SK-N-SH (cell line): ENCODE results near the gene SF3A1. TPM values are rescaled to one million over a fixed set of nuclear protein-coding genes. Genes with fewer than 3 reads are reported as not detected.

Experiments used
- CTCF ChIA-PET: fragments of 300-600, 350-600 bp; formaldehyde crosslinking; extraction: SDS; loops from one replicate; lab custom pipeline; 2021; lab: Yijun Ruan, JAX
- POLR2A ChIA-PET: fragments of 350-600 bp; sonication (Branson Sonifier 250); formaldehyde crosslinking; extraction: SDS; loops from one replicate; lab custom pipeline; 2020; ENCODE audit warnings: antibody characterized with exemption, inconsistent platforms; lab: Yijun Ruan, JAX
- DNase-seq: peaks from one replicate; pipeline ENCODE4 v3.0.0; 2012
- H2AFZ ChIP-seq: fragments of 200-600 bp; sonication (generic); 2 replicates; pipeline ENCODE4 v1.8.1; 2016; ENCODE audit warnings: antibody characterized with exemption, mild to moderate bottlenecking, low read depth
- H3F3A ChIP-seq: fragments of 200-600 bp; sonication (generic); replicated peaks from 2 replicates; pipeline ENCODE3; 2016; ENCODE audit warnings: antibody characterized with exemption, mild to moderate bottlenecking; ENCODE audit not compliant: insufficient read depth
- H3K27ac ChIP-seq, 2 experiments: fragments of 200-500 bp in 1 of 2; fragments of 200-600 bp in 1 of 2; sonication (Bioruptor generic) in 1 of 2; sonication (generic), shearing (Covaris generic) in 1 of 2; 2 replicates each; pipeline versions ENCODE4 v1.5.1 to v1.6.1; 2014 to 2016; ENCODE audit warnings: low read depth in 2 of 2, inconsistent platforms in 1 of 2, low read length in 1 of 2, mild to moderate bottlenecking in 1 of 2, mixed read lengths in 1 of 2
- H3K27me3 ChIP-seq: fragments of 200-600 bp; sonication (generic), shearing (Covaris generic); 2 replicates; pipeline ENCODE4 v1.6.1; 2016; ENCODE audit warnings: mixed run types; ENCODE audit not compliant: insufficient read depth
- H3K36me3 ChIP-seq, 2 experiments: fragments of 200-500 bp in 1 of 2; fragments of 200-600 bp in 1 of 2; sonication (Bioruptor generic) in 1 of 2; sonication (generic) in 1 of 2; replicated peaks in 1 of 2; 2 replicates each; pipeline versions ENCODE3 to v1.5.1; 2014 to 2016; ENCODE audit warnings: low read length in 1 of 2, mild to moderate bottlenecking in 1 of 2; ENCODE audit not compliant: insufficient read depth in 2 of 2, control insufficient read depth in 1 of 2
- H3K4me1 ChIP-seq, 2 experiments: fragments of 200-500 bp in 1 of 2; fragments of 200-600 bp in 1 of 2; sonication (Bioruptor generic) in 1 of 2; sonication (generic), shearing (Covaris generic) in 1 of 2; 2 replicates each; pipeline versions ENCODE4 v1.5.1 to v1.6.1; 2014 to 2016; ENCODE audit warnings: low read depth in 1 of 2, low read length in 1 of 2, mixed run types in 1 of 2; ENCODE audit not compliant: insufficient read depth in 2 of 2, control insufficient read depth in 1 of 2
- H3K4me2 ChIP-seq: fragments of 200-600 bp; sonication (generic), shearing (Covaris generic); 2 replicates; pipeline ENCODE4 v1.6.1; 2017; ENCODE audit warnings: mixed run types
- H3K4me3 ChIP-seq, 2 experiments: fragments of 200-500 bp in 1 of 2; fragments of 200-600 bp in 1 of 2; sonication (Bioruptor generic) in 1 of 2; sonication (generic), shearing (Covaris generic) in 1 of 2; 2 replicates each; pipeline versions ENCODE4 v1.5.1 to v1.8.1; 2014 to 2016; ENCODE audit warnings: low read depth in 2 of 2, inconsistent platforms in 1 of 2, low read length in 1 of 2, mild to moderate bottlenecking in 1 of 2, mixed read lengths in 1 of 2, moderate library complexity in 1 of 2
- H3K79me2 ChIP-seq: fragments of 200-600 bp; sonication (generic); 2 replicates; pipeline ENCODE4 v1.8.1; 2017; ENCODE audit warnings: mild to moderate bottlenecking; ENCODE audit not compliant: insufficient read depth
- H3K9ac ChIP-seq: fragments of 200-600 bp; sonication (generic); 2 replicates; pipeline ENCODE4 v1.6.1; 2017; ENCODE audit warnings: mixed run types
- H3K9me2 ChIP-seq: fragments of 200-600 bp; sonication (generic); 2 replicates; pipeline ENCODE4 v1.6.1; 2017; ENCODE audit warnings: mixed run types
- H3K9me3 ChIP-seq: fragments of 200-600 bp; sonication (generic); 2 replicates; pipeline ENCODE4 v1.6.1; 2017; ENCODE audit warnings: mixed run types, mild to moderate bottlenecking, moderate library complexity
- H4K20me1 ChIP-seq: fragments of 200-600 bp; sonication (generic); 2 replicates; pipeline ENCODE4 v1.6.1; 2017; ENCODE audit warnings: mild to moderate bottlenecking, mixed run types; ENCODE audit not compliant: insufficient read depth
- ELF1 ChIP-seq: IDR thresholded peaks from 2 replicates; pipeline ENCODE4 v1.4.0; 2012
- EZH2phosphoT487 ChIP-seq: fragments of 200-600 bp; sonication (generic); IDR thresholded peaks from 2 replicates; pipeline ENCODE4 v1.6.1; 2017; ENCODE audit warnings: low read depth, mixed run types, mild to moderate bottlenecking, antibody characterized with exemption, moderate library complexity, borderline replicate concordance
- FOXJ3 ChIP-seq: sonication (generic); formaldehyde crosslinking; IDR thresholded peaks from 2 replicates; pipeline ENCODE4 v1.5.1; 2020; ENCODE audit warnings: mild to moderate bottlenecking, missing genetic modification reagents
- FOXM1 ChIP-seq: IDR thresholded peaks from 2 replicates; pipeline ENCODE4 v1.4.0; 2012; ENCODE audit warnings: low read depth, mild to moderate bottlenecking
- GATA2 ChIP-seq: sonication (generic); formaldehyde crosslinking; IDR thresholded peaks from 2 replicates; pipeline ENCODE4 v1.5.0; 2020; ENCODE audit warnings: mild to moderate bottlenecking, missing genetic modification reagents
- MEF2A ChIP-seq: IDR thresholded peaks from 2 replicates; pipeline ENCODE4 v1.4.0; 2012; ENCODE audit warnings: low read depth, borderline replicate concordance
- NRF1 ChIP-seq: IDR thresholded peaks from 2 replicates; pipeline ENCODE4 v1.6.1; 2012; ENCODE audit warnings: low read depth, mild to moderate bottlenecking, low read length
- POLR2AphosphoS5 ChIP-seq: IDR thresholded peaks from 2 replicates; pipeline ENCODE4 v1.6.1; 2012; ENCODE audit warnings: low read depth, low read length
- RAD21 ChIP-seq: IDR thresholded peaks from 2 replicates; pipeline ENCODE4 v1.6.1; 2012; ENCODE audit warnings: mild to moderate bottlenecking, low read length
- RFX5 ChIP-seq: IDR thresholded peaks from 2 replicates; pipeline ENCODE4 v1.6.1; 2012; ENCODE audit warnings: mild to moderate bottlenecking, improper control_type of control experiment, low read length
- RXRA ChIP-seq: IDR thresholded peaks from 2 replicates; pipeline ENCODE4 v1.4.0; 2012; ENCODE audit warnings: low read depth, mild to moderate bottlenecking, borderline replicate concordance
- TAF1 ChIP-seq: IDR thresholded peaks from 2 replicates; pipeline ENCODE4 v1.6.1; 2012; ENCODE audit warnings: low read depth, mild to moderate bottlenecking, low read length, moderate library complexity, borderline replicate concordance
- USF1 ChIP-seq: IDR thresholded peaks from 2 replicates; pipeline ENCODE4 v1.4.0; 2012; ENCODE audit warnings: low read depth, borderline replicate concordance
- YY1 ChIP-seq: IDR thresholded peaks from 2 replicates; pipeline ENCODE4 v1.4.0; 2012; ENCODE audit warnings: low read depth, mild to moderate bottlenecking
- WGBS: methylation state at CpG from one replicate; pipeline ENCODE4 v1.1.6; 2017; ENCODE audit warnings: low lambda C conversion rate; 5-methylcytosine and 5-hydroxymethylcytosine counted together
- polyA plus RNA-seq, 3 experiments: library from polyadenylated mRNA; depleted of rRNA; stranded (reverse); fragments of >200 nt; gene quantifications; 2 replicates each; pipeline ENCODE4 v1.2.3, GENCODE V29; 2012
- TF ChIP-seq, protein P1 (sequence below): fragments of 200-600 bp; sonication (generic); IDR thresholded peaks from 2 replicates; pipeline ENCODE4 v1.6.1; 2017; ENCODE audit warnings: antibody characterized with exemption, mild to moderate bottlenecking, moderate library complexity
- TF ChIP-seq, protein P2 (sequence below): fragments of 150-350 bp; IDR thresholded peaks from 2 replicates; pipeline ENCODE4 v1.6.1; 2017; ENCODE audit warnings: antibody characterized with exemption, low read length, low read depth, borderline replicate concordance
- TF ChIP-seq, protein P3 (sequence below): IDR thresholded peaks from 2 replicates; pipeline ENCODE4 v1.4.0; 2012; ENCODE audit warnings: low read depth
- TF ChIP-seq, protein P4 (sequence below): IDR thresholded peaks from 2 replicates; pipeline ENCODE4; 2012

SF3A1 gene
- polyA plus RNA-seq, 1 of the 3 experiments (the other 2 are of a cell fraction), result 75.2 TPM

- H3K9me2 ChIP-seq, result no peaks in the 10 kb centered on the region
- H3K4me3 ChIP-seq, result no peak overlapping the region
- TF ChIP-seq, protein P1, sequence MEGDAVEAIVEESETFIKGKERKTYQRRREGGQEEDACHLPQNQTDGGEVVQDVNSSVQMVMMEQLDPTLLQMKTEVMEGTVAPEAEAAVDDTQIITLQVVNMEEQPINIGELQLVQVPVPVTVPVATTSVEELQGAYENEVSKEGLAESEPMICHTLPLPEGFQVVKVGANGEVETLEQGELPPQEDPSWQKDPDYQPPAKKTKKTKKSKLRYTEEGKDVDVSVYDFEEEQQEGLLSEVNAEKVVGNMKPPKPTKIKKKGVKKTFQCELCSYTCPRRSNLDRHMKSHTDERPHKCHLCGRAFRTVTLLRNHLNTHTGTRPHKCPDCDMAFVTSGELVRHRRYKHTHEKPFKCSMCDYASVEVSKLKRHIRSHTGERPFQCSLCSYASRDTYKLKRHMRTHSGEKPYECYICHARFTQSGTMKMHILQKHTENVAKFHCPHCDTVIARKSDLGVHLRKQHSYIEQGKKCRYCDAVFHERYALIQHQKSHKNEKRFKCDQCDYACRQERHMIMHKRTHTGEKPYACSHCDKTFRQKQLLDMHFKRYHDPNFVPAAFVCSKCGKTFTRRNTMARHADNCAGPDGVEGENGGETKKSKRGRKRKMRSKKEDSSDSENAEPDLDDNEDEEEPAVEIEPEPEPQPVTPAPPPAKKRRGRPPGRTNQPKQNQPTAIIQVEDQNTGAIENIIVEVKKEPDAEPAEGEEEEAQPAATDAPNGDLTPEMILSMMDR, result no peak
- TF ChIP-seq MEF2A, result no peak
- no peak for TF ChIP-seq POLR2AphosphoS5
- no peak for TF ChIP-seq TAF1
- no peak for TF ChIP-seq USF1
- TF ChIP-seq NRF1, result no peak
- TF ChIP-seq FOXM1, result no peak
- no peak for TF ChIP-seq RAD21
- no peak for TF ChIP-seq YY1
- TF ChIP-seq EZH2phosphoT487, result no peak
- no peak for TF ChIP-seq RFX5
- TF ChIP-seq, protein P2, sequence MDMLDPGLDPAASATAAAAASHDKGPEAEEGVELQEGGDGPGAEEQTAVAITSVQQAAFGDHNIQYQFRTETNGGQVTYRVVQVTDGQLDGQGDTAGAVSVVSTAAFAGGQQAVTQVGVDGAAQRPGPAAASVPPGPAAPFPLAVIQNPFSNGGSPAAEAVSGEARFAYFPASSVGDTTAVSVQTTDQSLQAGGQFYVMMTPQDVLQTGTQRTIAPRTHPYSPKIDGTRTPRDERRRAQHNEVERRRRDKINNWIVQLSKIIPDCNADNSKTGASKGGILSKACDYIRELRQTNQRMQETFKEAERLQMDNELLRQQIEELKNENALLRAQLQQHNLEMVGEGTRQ, result no peak
- TF ChIP-seq, protein P3, sequence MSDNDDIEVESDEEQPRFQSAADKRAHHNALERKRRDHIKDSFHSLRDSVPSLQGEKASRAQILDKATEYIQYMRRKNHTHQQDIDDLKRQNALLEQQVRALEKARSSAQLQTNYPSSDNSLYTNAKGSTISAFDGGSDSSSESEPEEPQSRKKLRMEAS, result no peak
- TF ChIP-seq ELF1, result no peak
- TF ChIP-seq FOXJ3 (CRISPR knock-in tag), result no peak
- TF ChIP-seq RXRA, result no peak
- TF ChIP-seq, protein P4, sequence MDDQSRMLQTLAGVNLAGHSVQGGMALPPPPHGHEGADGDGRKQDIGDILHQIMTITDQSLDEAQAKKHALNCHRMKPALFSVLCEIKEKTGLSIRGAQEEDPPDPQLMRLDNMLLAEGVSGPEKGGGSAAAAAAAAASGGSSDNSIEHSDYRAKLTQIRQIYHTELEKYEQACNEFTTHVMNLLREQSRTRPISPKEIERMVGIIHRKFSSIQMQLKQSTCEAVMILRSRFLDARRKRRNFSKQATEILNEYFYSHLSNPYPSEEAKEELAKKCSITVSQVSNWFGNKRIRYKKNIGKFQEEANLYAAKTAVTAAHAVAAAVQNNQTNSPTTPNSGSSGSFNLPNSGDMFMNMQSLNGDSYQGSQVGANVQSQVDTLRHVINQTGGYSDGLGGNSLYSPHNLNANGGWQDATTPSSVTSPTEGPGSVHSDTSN, result no peak
- TF ChIP-seq GATA2 (CRISPR knock-in tag), result no peak
- H3K36me3 ChIP-seq, result no peaks in the 10 kb centered on the region
- H3K79me2 ChIP-seq, result peaks cover 25% of the 10 kb centered on the region
- WGBS, result 86% methylated on average over 3 of the region's 3 CpGs
- no peak for DNase-seq
- no peaks in the 10 kb centered on the region for H3F3A ChIP-seq
- peaks cover 0 to 14% of the 10 kb centered on the region in 2 experiments; a peak in 2 of 4 replicates for H3K4me1 ChIP-seq
- H3K4me2 ChIP-seq, result no peak overlapping the region
- H3K27ac ChIP-seq, result no peak overlapping the region
- 0 out of 2 replicates have a peak, but pooled peaks cover 6% of the 10 kb centered on the region for H4K20me1 ChIP-seq
- CTCF ChIA-PET, result interaction anchor here (0.9 to 15.4 kb wide), 3 partner anchors 29 to 106 kb away, joined by 4 to 228 read pairs (median 6); partner anchors contain the start of genes CASTOR1 and MTFP1
- no peak overlapping the region for H3K9ac ChIP-seq
- H3K27me3 ChIP-seq, result no peaks in the 10 kb centered on the region
- POLR2A ChIA-PET, result interaction anchor here (0.6 to 0.9 kb wide), 2 partner anchors 30 to 185 kb away, joined by 3 to 6 read pairs; no protein-coding TSS in a partner anchor
- H2AFZ ChIP-seq, result no peak overlapping the region
- no peaks in the 10 kb centered on the region for H3K9me3 ChIP-seq
Measured at GRCh38 chr22:30393885-30394284, 37.2 kb upstream of the SF3A1 start.
